ENCODE measurements around the gene PPP1R18. TPM values are rescaled to one million over a fixed set of nuclear protein-coding genes. Genes with fewer than 3 reads are reported as not detected.

Gene PPP1R18
- total and polyA plus RNA-seq, 9 of the 15 experiments (the other 6 are each of a cell fraction or from before 2014, with no cell fraction given), result 12.0 to 99.2 (median 42.6) TPM

DNA sequence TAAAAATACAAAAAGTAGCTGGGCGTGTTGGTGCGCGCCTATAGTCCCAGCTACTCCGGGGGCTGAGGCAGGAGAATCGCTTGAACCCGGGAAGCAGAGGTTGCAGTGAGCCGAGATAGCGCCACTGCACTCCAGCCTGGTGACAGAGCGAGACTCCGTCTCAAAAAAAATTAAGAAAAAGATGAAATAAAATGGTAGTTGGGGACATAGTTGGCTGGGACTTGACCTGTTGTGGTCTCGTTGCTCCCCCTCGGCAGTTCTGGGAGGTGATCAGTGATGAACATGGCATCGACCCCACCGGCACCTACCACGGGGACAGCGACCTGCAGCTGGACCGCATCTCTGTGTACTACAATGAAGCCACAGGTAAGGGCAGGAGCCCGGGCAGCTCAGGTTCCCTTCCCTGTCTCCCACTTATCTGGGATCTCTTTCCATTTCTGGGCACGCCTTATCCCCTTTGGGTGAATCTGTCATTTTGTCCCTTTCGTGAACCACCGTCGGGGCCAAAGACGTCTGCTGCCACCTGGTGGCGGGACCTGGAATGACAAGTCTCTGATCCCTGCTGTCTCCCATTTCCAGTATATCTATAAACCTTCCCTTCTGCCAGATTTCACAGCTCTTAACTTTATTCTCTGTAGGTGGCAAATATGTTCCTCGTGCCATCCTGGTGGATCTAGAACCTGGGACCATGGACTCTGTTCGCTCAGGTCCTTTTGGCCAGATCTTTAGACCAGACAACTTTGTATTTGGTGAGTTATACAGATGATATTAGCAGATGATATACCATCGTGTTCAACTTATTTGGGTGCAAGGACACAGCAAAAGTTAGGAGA lies 36.1 kb upstream of the PPP1R18 start (continued):
- TF ChIP-seq RBFOX2 (IDR thresholded peaks at IDR 0.05; ENCODE audit: low read depth, low read length) (0 out of 2 replicates have a peak, but pooled peaks have one; percentile 17), NFXL1 (CRISPR knock-in tag; IDR thresholded peaks at IDR 0.05) (no peak), ZNF57 (CRISPR knock-in tag; IDR thresholded peaks at IDR 0.05) (no peak), TSC22D4 (tag; IDR thresholded peaks at IDR 0.05) (no peak), ATF7 (IDR thresholded peaks at IDR 0.05) (peak; percentile 33), XRCC3 (IDR thresholded peaks at IDR 0.05) (no peak), DMBX1 (CRISPR knock-in tag; IDR thresholded peaks at IDR 0.05; ENCODE audit: borderline replicate concordance) (no peak), LEF1 (IDR thresholded peaks at IDR 0.05) (peak; percentile 65; the same call in 1 of the 2 replicates), RBBP5 (IDR thresholded peaks at IDR 0.05; ENCODE audit: borderline replicate concordance, insufficient read depth, low read length, poor library complexity, severe bottlenecking) (no peak), ARNT (IDR thresholded peaks at IDR 0.05) (peak in 1 of 2 experiments; percentile 31; a peak in 1 of 4 replicates), CTBP1 (IDR thresholded peaks at IDR 0.05; ENCODE audit: borderline replicate concordance) (peak; percentile 71; the same call in 1 of the 2 replicates), ARHGAP35 (IDR thresholded peaks at IDR 0.05; ENCODE audit: partially characterized antibody) (no peak), FOXM1 (IDR thresholded peaks at IDR 0.05; ENCODE audit: low read depth) (no peak), FOXM1 (CRISPR knock-in tag; IDR thresholded peaks at IDR 0.05; ENCODE audit: low read depth) (0 out of 2 replicates have a peak, but pooled peaks have one; percentile 52), HNRNPLL (IDR thresholded peaks at IDR 0.05; ENCODE audit: low read depth, low read length, poor library complexity, severe bottlenecking) (no peak), PML (IDR thresholded peaks at IDR 0.05; ENCODE audit: low read length) (no peak; the same call in 1 of the 2 replicates), SMARCE1 (IDR thresholded peaks at IDR 0.05) (no peak), CBX8 (IDR thresholded peaks at IDR 0.05; ENCODE audit: borderline replicate concordance, extremely low read depth, low read depth, low read length, poor library complexity, severe bottlenecking) (no peak), HDGF (IDR thresholded peaks at IDR 0.05) (peak; percentile 95), NCOA6 (IDR thresholded peaks at IDR 0.05) (no peak; the same call in 1 of the 2 replicates), ZNF561 (CRISPR knock-in tag; conservative IDR thresholded peaks at IDR 0.05) (no peak), ZBTB26 (CRISPR knock-in tag; IDR thresholded peaks at IDR 0.05) (no peak), BRD4 (IDR thresholded peaks at IDR 0.05) (no peak), SMAD1 (IDR thresholded peaks at IDR 0.05; ENCODE audit: low read depth, low read length, partially characterized antibody) (no peak), EGR1 (conservative IDR thresholded peaks at IDR 0.05) (no peak), MAFF (IDR thresholded peaks at IDR 0.05; ENCODE audit: low read length) (no peak), NR3C1 (CRISPR knock-in tag; IDR thresholded peaks at IDR 0.05) (no peak), POLR2A (conservative IDR thresholded peaks at IDR 0.05) (peak; percentile 54), ZNF175 (CRISPR knock-in tag; IDR thresholded peaks at IDR 0.05; ENCODE audit: low read depth) (0 out of 2 replicates have a peak, but pooled peaks have one; percentile 30), ZNF77 (CRISPR knock-in tag; IDR thresholded peaks at IDR 0.05) (no peak), ZSCAN32 (CRISPR knock-in tag; IDR thresholded peaks at IDR 0.05) (no peak), SPI1 (IDR thresholded peaks at IDR 0.05; ENCODE audit: borderline replicate concordance, low read depth, low read length) (no peak), FOXK1 (CRISPR knock-in tag; IDR thresholded peaks at IDR 0.05; ENCODE audit: borderline replicate concordance) (no peak)
